Tibial artery (tissue), 4 donors: ENCODE results near the gene MLYCD.

ENCODE experiments used
- DNase-seq, 2 donors: peaks; one replicate each; pipeline ENCODE4 v3.0.0-alpha.2; 2019
- H3K27ac ChIP-seq, 2 donors: fragments of 200-600 bp; sonication (generic) in 1 of 2; 1 replicate in 1 of 2; 2 replicates in 1 of 2; pipeline ENCODE4 v1.5.1; 2018 to 2019; ENCODE audit warnings: mild to moderate bottlenecking in 1 of 2
- H3K27me3 ChIP-seq, 2 donors: fragments of 200-600 bp; sonication (generic) in 1 of 2; one replicate each; pipeline versions ENCODE4 v1.5.1 to v1.6.0; 2016 to 2019
- H3K36me3 ChIP-seq, 3 donors: fragments of 200-600 bp; sonication (generic) in 2 of 3; one replicate each; pipeline ENCODE4 v1.5.1; 2016 to 2019; ENCODE audit warnings: mild to moderate bottlenecking in 2 of 3
- H3K4me1 ChIP-seq, 4 donors: fragments of 200-600 bp; sonication (generic) in 2 of 4; 1 replicate in 3 of 4; 2 replicates in 1 of 4; pipeline ENCODE4 v1.5.1; 2016 to 2019
- H3K4me3 ChIP-seq, 2 donors: fragments of 200-600 bp; sonication (generic) in 1 of 2; 1 replicate in 1 of 2; 2 replicates in 1 of 2; pipeline ENCODE4 v1.5.1; 2018 to 2019; ENCODE audit warnings: mild to moderate bottlenecking in 2 of 2
- H3K9me3 ChIP-seq, 3 donors: fragments of 200-600 bp; sonication (generic) in 1 of 3; one replicate each; pipeline ENCODE4 v1.5.1; 2016 to 2019
- CTCF ChIP-seq, 2 experiments: fragments of 200-600 bp in 1 of 2; fragments of 450-650 bp in 1 of 2; IDR thresholded peaks; one replicate each; pipeline ENCODE4 v1.5.1; 2017 to 2019; ENCODE audit warnings: antibody characterized with exemption in 2 of 2, mild to moderate bottlenecking in 1 of 2, moderate library complexity in 1 of 2
- intact Hi-C: fragments of 100-400 bp; cut with DNase I; formaldehyde crosslinking; loops from one replicate; pipeline ENCODE4 v1.15.0; 2023; ENCODE audit warnings: low total_unique reads

MLYCD gene

GRCh38 chr16:83899272-83899897 is 470 bp downstream of the MLYCD start:
- peak; percentile 41 to 75 for DNase-seq

GRCh38 chr16:83899978-83900377 is 1.1 kb downstream of the MLYCD start:
- Histone ChIP-seq H3K27ac (peak overlapping the region; percentile 90 to 94), H3K4me1 (peaks cover 0 to 41% (median 20%) of the 10 kb centered on the region in 4 donors), H3K9me3 (no peaks in the 10 kb centered on the region), H3K27me3 (no peaks in the 10 kb centered on the region), H3K36me3 (no peaks in the 10 kb centered on the region), H3K4me3 (peak overlapping the region; percentile 79 to 95)
- no peak for TF ChIP-seq CTCF (IDR thresholded peaks at IDR 0.05)
- DNase-seq, result no peak
- intact Hi-C loops, result no loop called here

More at GRCh38 chr16:83899272-83899897, 470 bp downstream of the MLYCD start:
- Histone ChIP-seq H3K27me3 (no peaks in the 10 kb centered on the region), H3K4me1 (peaks cover 0 to 41% (median 20%) of the 10 kb centered on the region in 4 donors), H3K27ac (peak overlapping the region; percentile 90 to 94), H3K36me3 (no peaks in the 10 kb centered on the region), H3K9me3 (no peaks in the 10 kb centered on the region), H3K4me3 (peak overlapping the region; percentile 79 to 95)
- intact Hi-C loops, result no loop called here
- no peak for TF ChIP-seq CTCF (IDR thresholded peaks at IDR 0.05)

- H3K27me3 ChIP-seq, result no peaks in the 10 kb centered on the region
- H3K27ac ChIP-seq, result no peak overlapping the region
- H3K36me3 ChIP-seq, result no peaks in the 10 kb centered on the region
- no peak for TF ChIP-seq CTCF (IDR thresholded peaks at IDR 0.05)
- H3K4me3 ChIP-seq, result peak overlapping the region in 1 of 2 donors; percentile 79
- no peaks in the 10 kb centered on the region for H3K9me3 ChIP-seq
- no peak for DNase-seq
- H3K4me1 ChIP-seq, result peaks cover 0 to 41% (median 20%) of the 10 kb centered on the region in 4 donors
- intact Hi-C loops, result no loop called here
These were observed 1.7 kb downstream of the MLYCD start for GRCh38 chr16:83900571-83900970.

- no peak overlapping the region for H3K4me3 ChIP-seq
- peaks cover 0 to 41% (median 20%) of the 10 kb centered on the region in 4 donors for H3K4me1 ChIP-seq
- intact Hi-C loops, result no loop called here
- no peaks in the 10 kb centered on the region for H3K36me3 ChIP-seq
- no peaks in the 10 kb centered on the region for H3K27me3 ChIP-seq
- H3K27ac ChIP-seq, result no peak overlapping the region
- H3K9me3 ChIP-seq, result no peaks in the 10 kb centered on the region
- DNase-seq, result no peak
- TF ChIP-seq CTCF (IDR thresholded peaks at IDR 0.05), result no peak
These were observed 2.2 kb downstream of the MLYCD start for GRCh38 chr16:83901101-83901500.

GRCh38 chr16:83903751-83904150 is 4.8 kb downstream of the MLYCD start:
- intact Hi-C loops, result no loop called here
- H3K9me3 ChIP-seq, result no peaks in the 10 kb centered on the region
- H3K4me1 ChIP-seq, result peaks cover 0 to 35% (median 18%) of the 10 kb centered on the region in 4 donors
- no peaks in the 10 kb centered on the region for H3K27me3 ChIP-seq
- no peak overlapping the region for H3K27ac ChIP-seq
- no peak overlapping the region for H3K4me3 ChIP-seq
- no peak for TF ChIP-seq CTCF (IDR thresholded peaks at IDR 0.05)
- H3K36me3 ChIP-seq, result peaks cover 17 to 22% (median 19%) of the 10 kb centered on the region in 3 donors
- DNase-seq, result no peak
